MM.1S (cell line): ENCODE measurements around the gene FOXP1.

Experiments
- DNase-seq: peaks from one replicate; pipeline ENCODE4 v3.0.0-alpha.2; 2015
- H2AFZ ChIP-seq: fragments of 300-600 bp; sonication (generic); 2 replicates; pipeline ENCODE4 v1.6.0; 2016; ENCODE audit warnings: antibody characterized with exemption, low read length
- H3F3A ChIP-seq: fragments of 300-600 bp; sonication (generic); 2 replicates; pipeline ENCODE4 v1.6.1; 2016; ENCODE audit warnings: mild to moderate bottlenecking, antibody characterized with exemption, low read length, moderate library complexity, mixed read lengths; ENCODE audit not compliant: insufficient read depth
- H3K27ac ChIP-seq: fragments of 300-600 bp; sonication (generic); 2 replicates; pipeline ENCODE4 v1.5.1; 2016; ENCODE audit warnings: mild to moderate bottlenecking, low read length
- H3K27me3 ChIP-seq: fragments of 300-600 bp; sonication (generic); replicated peaks from 2 replicates; pipeline ENCODE4 v1.6.0; 2016; ENCODE audit warnings: low read length; ENCODE audit not compliant: insufficient read depth
- H3K36me3 ChIP-seq: fragments of 300-600 bp; sonication (generic); replicated peaks from 2 replicates; pipeline ENCODE4 v1.6.1; 2016; ENCODE audit warnings: mild to moderate bottlenecking, low read length, mixed read lengths; ENCODE audit not compliant: insufficient read depth
- H3K4me1 ChIP-seq: fragments of 300-600 bp; sonication (generic); 2 replicates; pipeline ENCODE4 v1.6.1; 2016; ENCODE audit warnings: low read length, mixed read lengths
- H3K4me2 ChIP-seq: fragments of 300-600 bp; sonication (generic); 2 replicates; pipeline ENCODE4 v1.6.0; 2016; ENCODE audit warnings: low read depth, low read length
- H3K4me3 ChIP-seq: fragments of 300-600 bp; sonication (generic); 2 replicates; pipeline ENCODE4 v1.5.1; 2016; ENCODE audit warnings: low read length, mixed read lengths
- H3K79me2 ChIP-seq: fragments of 300-600 bp; sonication (generic); 2 replicates; pipeline ENCODE4 v1.6.1; 2016; ENCODE audit warnings: mixed run types, low read length, mixed read lengths
- H3K9ac ChIP-seq: fragments of 300-600 bp; sonication (generic); 2 replicates; pipeline ENCODE4 v1.6.1; 2016; ENCODE audit warnings: low read length, mixed read lengths
- H3K9me2 ChIP-seq: fragments of 300-600 bp; sonication (generic); replicated peaks from 2 replicates; pipeline ENCODE4 v1.6.1; 2016; ENCODE audit warnings: mild to moderate bottlenecking, low read length, mixed read lengths; ENCODE audit not compliant: insufficient read depth
- H3K9me3 ChIP-seq: fragments of 300-600 bp; sonication (generic); replicated peaks from 2 replicates; pipeline ENCODE4 v1.6.1; 2016; ENCODE audit warnings: mild to moderate bottlenecking, low read length, mixed read lengths; ENCODE audit not compliant: insufficient read depth
- H4K20me1 ChIP-seq: fragments of 300-600 bp; sonication (generic); 2 replicates; pipeline ENCODE4 v1.6.1; 2016; ENCODE audit warnings: mild to moderate bottlenecking, low read length, moderate library complexity, mixed read lengths; ENCODE audit not compliant: insufficient read depth
- CTCF ChIP-seq: fragments of 300-600 bp; sonication (generic); IDR thresholded peaks from 2 replicates; pipeline ENCODE4 v1.5.1; 2016; ENCODE audit warnings: antibody characterized with exemption, low read length, mixed read lengths
- EZH2 ChIP-seq: fragments of 300-600 bp; sonication (generic); optimal IDR thresholded peaks from 2 replicates; pipeline ENCODE3; 2017; ENCODE audit warnings: low read depth, mild to moderate bottlenecking, antibody characterized with exemption, low read length, mixed read lengths
- EZH2phosphoT487 ChIP-seq: fragments of 300-600 bp; sonication (generic); IDR thresholded peaks from 2 replicates; pipeline ENCODE4 v1.6.1; 2018; ENCODE audit warnings: antibody characterized with exemption, low read length

The FOXP1 gene

DNA sequence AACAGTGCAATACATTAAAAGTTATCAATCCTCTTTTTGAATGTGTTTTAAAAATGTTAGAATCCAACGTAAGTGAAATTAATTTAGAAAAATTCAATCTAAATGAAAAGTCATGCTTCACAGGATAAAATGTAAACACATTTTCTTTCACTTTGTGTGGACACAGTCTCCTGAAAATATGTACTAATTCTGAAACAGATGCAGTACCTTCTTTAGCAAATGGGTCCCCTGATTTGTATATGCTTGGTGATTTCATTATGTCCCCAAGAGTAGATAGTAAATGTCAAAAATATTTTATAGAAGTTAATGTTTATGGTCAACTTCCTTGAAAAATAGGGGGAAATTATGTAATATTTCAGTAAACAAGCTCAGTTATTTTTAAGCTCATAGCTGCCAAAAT lies 28.9 kb downstream of the FOXP1 start:
- H3K27me3 ChIP-seq = no peaks in the 10 kb centered on the region
- H4K20me1 ChIP-seq = no peaks in the 10 kb centered on the region
- H3K9me3 ChIP-seq = no peaks in the 10 kb centered on the region
- H3F3A ChIP-seq = no peaks in the 10 kb centered on the region
- no peaks in the 10 kb centered on the region for H3K79me2 ChIP-seq
- no peak overlapping the region for H2AFZ ChIP-seq
- no peak overlapping the region for H3K4me2 ChIP-seq
- H3K36me3 ChIP-seq = no peaks in the 10 kb centered on the region
- no peaks in the 10 kb centered on the region for H3K4me1 ChIP-seq
- H3K27ac ChIP-seq = no peak overlapping the region
- no peak for DNase-seq
- no peaks in the 10 kb centered on the region for H3K9me2 ChIP-seq
- TF ChIP-seq EZH2phosphoT487 (no peak), CTCF (no peak), EZH2 (no peak)
- H3K4me3 ChIP-seq = no peak overlapping the region
- H3K9ac ChIP-seq = no peak overlapping the region

- Histone ChIP-seq H3K9ac (no peak overlapping the region), H3K9me3 (no peaks in the 10 kb centered on the region), H3K79me2 (no peaks in the 10 kb centered on the region), H3K4me1 (no peaks in the 10 kb centered on the region), H3F3A (no peaks in the 10 kb centered on the region), H3K9me2 (no peaks in the 10 kb centered on the region), H3K4me2 (no peak overlapping the region), H2AFZ (no peak overlapping the region), H4K20me1 (no peaks in the 10 kb centered on the region), H3K4me3 (no peak overlapping the region), H3K27me3 (no peaks in the 10 kb centered on the region), H3K36me3 (no peaks in the 10 kb centered on the region), H3K27ac (no peak overlapping the region)
- no peak for TF ChIP-seq CTCF
- TF ChIP-seq EZH2 = no peak
- TF ChIP-seq EZH2phosphoT487 = no peak
- DNase-seq = no peak
Measured at GRCh38 chr3:71551311-71551919, 32.1 kb downstream of the FOXP1 start.

DNA sequence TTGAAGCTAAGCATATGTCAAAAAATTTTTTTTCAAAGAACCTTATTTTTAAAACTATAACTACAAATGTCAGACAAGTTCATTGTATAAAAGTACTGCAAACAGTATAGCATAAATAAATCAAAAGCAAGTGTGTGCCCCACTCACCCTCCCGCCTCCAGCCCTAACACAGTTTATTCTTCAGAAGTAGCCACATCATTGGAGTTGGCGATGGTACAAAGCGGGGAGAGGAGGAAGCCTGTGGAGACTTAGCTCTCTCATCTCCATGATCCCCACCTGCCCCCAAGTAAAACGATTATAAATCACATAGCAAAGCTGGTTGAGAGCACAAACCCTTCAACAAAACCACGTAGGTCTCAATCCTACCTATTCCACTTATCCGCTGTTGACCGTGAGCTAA lies 33.6 kb downstream of the FOXP1 start:
- Histone ChIP-seq H3K27me3 (no peaks in the 10 kb centered on the region), H2AFZ (no peak overlapping the region), H3K9me2 (no peaks in the 10 kb centered on the region), H3K4me2 (no peak overlapping the region), H3K4me3 (no peak overlapping the region), H3K9me3 (no peaks in the 10 kb centered on the region), H3K4me1 (no peaks in the 10 kb centered on the region), H3K36me3 (no peaks in the 10 kb centered on the region), H3K9ac (no peak overlapping the region), H3K27ac (no peak overlapping the region), H3F3A (no peaks in the 10 kb centered on the region), H3K79me2 (no peaks in the 10 kb centered on the region), H4K20me1 (no peaks in the 10 kb centered on the region)
- no peak for DNase-seq
- TF ChIP-seq CTCF (no peak), EZH2 (no peak), EZH2phosphoT487 (no peak)
